Activated CD4-positive, alpha-beta T cell treated with anti-CD3 and anti-CD28 coated beads, Interleukin-2, Interleukin-4, amounts not matched to agents 100 ng/mL and 50 ng/mL, durations not matched to agents 16 hours and 8 hours (primary cell): Measurements from ENCODE around the gene TLCD1.
A peak's percentile ranks its signal among the peaks of the same experiment; 100 is the strongest.

Experiments used
- DNase-seq: peaks from one replicate; pipeline ENCODE4 v3.0.0-alpha.2; 2020; ENCODE audit warnings: low spot score

The TLCD1 gene

GRCh38 chr17:28726226-28726626 lies at the start of gene TLCD1:
TLCD1 (minus strand) TSS chr17:28726233; CDS start chr17:28726097, 136 bp downstream.
- DNase-seq: peak; percentile 76

- no peak for DNase-seq
Measured at GRCh38 chr17:28774206-28774605, 48.2 kb upstream of the TLCD1 start.

- no peak for DNase-seq
Measured at GRCh38 chr17:28773736-28774135, 47.7 kb upstream of the TLCD1 start.

- no peak for DNase-seq
Measured at GRCh38 chr17:28765038-28765437, 39.0 kb upstream of the TLCD1 start.

GRCh38 chr17:28763804-28764266 lies 37.8 kb upstream of the TLCD1 start:
- peak; percentile 84 for DNase-seq

GRCh38 chr17:28763137-28763799 lies 37.2 kb upstream of the TLCD1 start:
- peak; percentile 66 for DNase-seq

- no peak for DNase-seq
Measured at GRCh38 chr17:28760601-28761562, 34.8 kb upstream of the TLCD1 start.

- DNase-seq: no peak
Measured at GRCh38 chr17:28759256-28759865, 33.3 kb upstream of the TLCD1 start.

GRCh38 chr17:28758411-28759121 lies 32.5 kb upstream of the TLCD1 start:
- DNase-seq: no peak

GRCh38 chr17:28756049-28756804 lies 30.2 kb upstream of the TLCD1 start:
- DNase-seq: no peak

- DNase-seq: no peak
Measured at GRCh38 chr17:28755486-28755885, 29.5 kb upstream of the TLCD1 start.

GRCh38 chr17:28751600-28752366 lies 25.8 kb upstream of the TLCD1 start:
- DNase-seq: no peak

GRCh38 chr17:28750178-28751047 lies 24.4 kb upstream of the TLCD1 start:
- peak; percentile 94 for DNase-seq

- DNase-seq: no peak
Measured at GRCh38 chr17:28749516-28750177, 23.6 kb upstream of the TLCD1 start.

GRCh38 chr17:28748852-28749515 lies 23.0 kb upstream of the TLCD1 start:
- DNase-seq: no peak

GRCh38 chr17:28747801-28748750 lies 22.0 kb upstream of the TLCD1 start:
- DNase-seq: no peak

- DNase-seq: no peak
Measured at GRCh38 chr17:28747051-28747691, 21.1 kb upstream of the TLCD1 start.
